Kidney epithelial cell (primary cell): ENCODE data around the gene RYR3. TPM values are rescaled to one million over a fixed set of nuclear protein-coding genes. Genes with fewer than 3 reads are reported as not detected.

Experiments
- DNase-seq: peaks from one replicate; pipeline ENCODE4 v3.0.0-alpha.2; 2010; ENCODE audit warnings: low read depth
- H3K27me3 ChIP-seq: 2 replicates; pipeline ENCODE4 v1.6.0; 2011; ENCODE audit warnings: low read length; ENCODE audit not compliant: control insufficient read depth, insufficient read depth
- H3K36me3 ChIP-seq: 2 replicates; pipeline ENCODE4 v1.5.1; 2011; ENCODE audit warnings: low read length; ENCODE audit not compliant: control insufficient read depth, insufficient read depth
- H3K4me3 ChIP-seq: 2 replicates; pipeline ENCODE4 v1.5.1; 2011; ENCODE audit warnings: low read depth, mild to moderate bottlenecking, control low read depth, low read length
- total RNA-seq: library from RNA; depleted of rRNA; stranded (reverse); fragments of >200 nt; gene quantifications from 2 replicates; pipeline ENCODE4 v1.2.3, GENCODE V29; 2015
- TF ChIP-seq, protein P1 (sequence below): IDR thresholded peaks from 2 replicates; pipeline ENCODE4 v1.5.1; 2011; ENCODE audit warnings: mild to moderate bottlenecking, moderate library complexity, low read length, control low read depth, inconsistent platforms; ENCODE audit not compliant: insufficient read depth, poor library complexity, severe bottlenecking

Gene RYR3
- total RNA-seq, 1 donor from 2014 or later, result 0.50 TPM

DNA sequence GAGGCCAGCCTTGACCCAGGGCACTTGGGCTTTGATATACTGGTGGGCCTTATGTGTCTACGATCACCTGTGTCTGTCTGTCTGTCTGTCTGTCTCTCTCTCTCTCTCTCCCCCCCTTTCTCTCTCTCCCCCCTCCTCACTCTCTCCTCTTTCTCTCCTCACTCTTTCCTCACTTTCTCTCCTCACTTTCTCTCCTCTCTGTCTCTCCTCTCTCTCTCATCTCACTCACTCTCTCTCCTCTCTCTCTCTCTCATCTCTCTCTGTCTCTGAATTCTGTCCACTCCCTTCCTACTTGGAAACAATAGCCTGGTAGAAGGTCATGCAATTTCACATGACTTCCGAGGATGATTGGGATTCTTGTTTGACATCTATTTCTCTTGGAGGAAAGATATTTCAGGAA, 388.4 kb downstream of the RYR3 start:
- no peak for DNase-seq
- H3K36me3 ChIP-seq, result no peaks in the 10 kb centered on the region
- H3K4me3 ChIP-seq, result no peak overlapping the region
- TF ChIP-seq, protein P1, sequence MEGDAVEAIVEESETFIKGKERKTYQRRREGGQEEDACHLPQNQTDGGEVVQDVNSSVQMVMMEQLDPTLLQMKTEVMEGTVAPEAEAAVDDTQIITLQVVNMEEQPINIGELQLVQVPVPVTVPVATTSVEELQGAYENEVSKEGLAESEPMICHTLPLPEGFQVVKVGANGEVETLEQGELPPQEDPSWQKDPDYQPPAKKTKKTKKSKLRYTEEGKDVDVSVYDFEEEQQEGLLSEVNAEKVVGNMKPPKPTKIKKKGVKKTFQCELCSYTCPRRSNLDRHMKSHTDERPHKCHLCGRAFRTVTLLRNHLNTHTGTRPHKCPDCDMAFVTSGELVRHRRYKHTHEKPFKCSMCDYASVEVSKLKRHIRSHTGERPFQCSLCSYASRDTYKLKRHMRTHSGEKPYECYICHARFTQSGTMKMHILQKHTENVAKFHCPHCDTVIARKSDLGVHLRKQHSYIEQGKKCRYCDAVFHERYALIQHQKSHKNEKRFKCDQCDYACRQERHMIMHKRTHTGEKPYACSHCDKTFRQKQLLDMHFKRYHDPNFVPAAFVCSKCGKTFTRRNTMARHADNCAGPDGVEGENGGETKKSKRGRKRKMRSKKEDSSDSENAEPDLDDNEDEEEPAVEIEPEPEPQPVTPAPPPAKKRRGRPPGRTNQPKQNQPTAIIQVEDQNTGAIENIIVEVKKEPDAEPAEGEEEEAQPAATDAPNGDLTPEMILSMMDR, result no peak
- peaks cover 3% of the 10 kb centered on the region for H3K27me3 ChIP-seq

DNA sequence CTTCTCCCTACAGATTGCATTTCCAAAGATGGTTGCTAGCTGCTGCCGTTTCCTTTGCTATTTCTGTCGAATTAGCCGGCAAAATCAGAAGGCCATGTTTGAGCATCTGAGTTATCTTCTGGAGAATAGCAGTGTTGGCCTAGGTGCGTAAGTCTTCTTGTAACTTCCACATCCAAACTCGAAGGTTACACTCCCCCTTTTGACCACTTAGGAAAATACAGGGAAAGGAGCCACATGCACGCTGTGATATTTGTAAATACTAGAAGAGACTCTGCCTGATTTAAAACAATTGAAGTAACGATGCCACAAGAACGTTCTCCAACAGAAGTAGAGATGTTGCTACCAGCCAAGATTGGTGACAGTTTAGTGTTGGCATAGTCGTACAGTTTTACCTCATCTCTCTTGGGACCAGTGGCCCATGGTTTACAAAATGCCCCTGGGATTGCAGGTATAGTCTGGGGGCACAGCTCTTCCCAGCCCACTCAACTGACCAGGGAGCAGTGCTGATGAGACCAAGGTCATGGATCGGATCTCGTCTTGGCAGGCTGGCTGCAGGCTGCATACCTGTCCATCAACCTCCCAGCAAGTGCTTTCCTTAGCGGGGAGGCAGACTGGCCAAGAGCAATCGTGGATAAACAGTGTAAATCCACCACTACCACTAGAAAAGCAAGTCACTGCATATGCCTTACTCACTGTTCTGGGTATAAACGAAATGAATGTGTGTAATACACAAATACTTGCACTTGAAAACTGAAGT, 389.1 kb downstream of the RYR3 start:
- no peak for DNase-seq

DNA sequence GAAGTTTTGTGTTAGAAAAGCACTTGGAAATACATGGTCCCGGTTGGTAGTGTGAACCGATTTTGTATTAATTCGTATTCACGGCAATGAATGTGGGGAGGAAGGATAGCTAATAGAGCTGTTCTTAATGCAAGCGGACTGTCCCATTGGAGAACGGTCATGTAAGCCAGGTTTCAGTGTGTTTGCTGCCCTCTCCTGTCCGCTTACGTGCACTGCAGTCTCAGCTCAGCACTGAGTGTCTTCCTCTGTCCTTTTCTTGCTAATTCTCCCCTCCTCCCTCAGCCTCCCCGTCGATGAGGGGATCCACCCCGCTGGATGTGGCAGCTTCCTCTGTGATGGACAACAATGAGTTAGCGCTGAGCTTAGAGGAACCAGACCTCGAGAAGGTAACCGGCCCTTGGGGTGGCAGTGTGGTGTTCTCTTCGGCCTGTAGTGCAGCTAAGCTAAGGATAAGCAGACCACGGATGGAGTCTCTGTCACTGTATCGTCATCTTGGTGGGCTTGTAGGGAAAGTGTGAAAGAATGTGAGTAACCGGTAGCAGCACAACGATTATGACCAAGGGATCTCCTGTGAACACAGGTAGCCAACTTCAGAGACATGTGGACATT, 390.0 kb downstream of the RYR3 start:
- H3K4me3 ChIP-seq, result no peak overlapping the region
- TF ChIP-seq, protein P1, result peak; percentile 96
- peaks cover 3% of the 10 kb centered on the region for H3K27me3 ChIP-seq
- peak; percentile 41 for DNase-seq
- H3K36me3 ChIP-seq, result no peaks in the 10 kb centered on the region

More for the DNA sequence above, 389.1 kb downstream of the RYR3 start:
- H3K4me3 ChIP-seq, result no peak overlapping the region
- no peaks in the 10 kb centered on the region for H3K36me3 ChIP-seq
- TF ChIP-seq, protein P1, result peak; percentile 28
- peaks cover 3% of the 10 kb centered on the region for H3K27me3 ChIP-seq

DNA sequence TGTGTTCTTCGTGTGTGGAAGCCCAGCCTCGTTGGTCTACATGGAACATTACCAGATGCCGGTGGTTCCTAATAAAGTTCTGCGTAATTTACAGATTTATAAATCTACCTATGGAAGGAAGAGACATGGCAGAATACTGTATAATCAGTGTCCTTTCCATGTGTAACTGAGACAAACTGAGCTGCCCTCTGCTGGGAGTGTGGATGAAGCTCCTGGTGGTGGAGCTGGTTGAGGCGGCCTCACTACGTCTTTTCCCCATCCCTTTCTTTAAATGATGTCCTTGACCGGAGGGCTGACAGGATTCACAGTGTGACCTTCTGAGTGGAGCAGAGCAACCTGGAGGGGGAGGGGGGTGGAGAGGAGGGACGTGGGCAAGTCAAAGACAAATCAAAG, 390.5 kb downstream of the RYR3 start:
- peaks cover 3% of the 10 kb centered on the region for H3K27me3 ChIP-seq
- no peak for DNase-seq
- TF ChIP-seq, protein P1, result peak; percentile 15
- H3K4me3 ChIP-seq, result no peak overlapping the region
- H3K36me3 ChIP-seq, result no peaks in the 10 kb centered on the region

DNA sequence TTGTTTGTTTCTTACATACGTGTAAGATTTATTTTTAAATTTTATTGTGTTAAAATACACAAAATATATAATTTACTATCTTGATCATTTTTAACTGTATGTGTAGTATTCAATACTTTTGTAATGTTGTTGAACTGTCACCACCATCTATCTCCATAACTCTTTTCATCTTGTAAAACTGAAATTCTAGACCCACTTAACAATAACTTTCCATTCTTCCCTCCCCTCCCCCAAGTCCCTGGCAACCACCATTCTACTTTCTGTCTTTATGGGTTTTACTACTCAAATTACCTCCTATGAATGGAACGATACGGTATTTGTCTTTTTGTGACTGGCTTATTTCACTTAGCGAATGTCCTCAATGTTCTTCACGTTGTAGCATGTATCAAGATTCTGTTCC, 395.4 kb downstream of the RYR3 start:
- Histone ChIP-seq H3K27me3 (no peaks in the 10 kb centered on the region), H3K4me3 (no peak overlapping the region), H3K36me3 (no peaks in the 10 kb centered on the region)
- TF ChIP-seq, protein P1, result no peak
- DNase-seq, result no peak

DNA sequence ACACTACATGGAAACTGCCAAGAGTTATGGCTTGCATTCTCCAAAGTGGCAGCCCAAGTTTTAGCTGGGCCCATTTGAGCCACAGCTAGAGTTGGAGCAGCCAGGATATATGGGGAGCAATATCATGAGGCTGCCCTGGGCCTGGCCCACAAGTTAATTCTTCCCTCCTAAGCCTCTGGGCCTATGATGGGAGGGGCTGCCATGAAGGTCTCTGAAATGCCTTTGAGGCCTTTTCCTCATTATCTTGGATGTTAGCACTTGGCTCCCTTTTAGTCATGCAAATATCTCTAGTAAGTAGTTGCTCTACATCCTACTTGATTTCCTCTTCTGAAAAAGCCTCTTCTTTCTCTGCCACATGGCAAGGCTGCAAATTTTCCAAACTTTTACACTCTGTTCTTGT, 400.0 kb downstream of the RYR3 start:
- H3K36me3 ChIP-seq, result no peaks in the 10 kb centered on the region
- H3K4me3 ChIP-seq, result no peak overlapping the region
- no peak for DNase-seq
- H3K27me3 ChIP-seq, result no peaks in the 10 kb centered on the region
- TF ChIP-seq, protein P1, result no peak
